CD4-positive, alpha-beta T cell treated with Interleukin-2 at 100 ng/mL for 4 hours (primary cell): Measurements from ENCODE around the gene FAM222B.
"Not testable (repeated sequence)": the region's sequence is repeated elsewhere in the genome, so short reads cannot be mapped to it uniquely, and the experiment has no call there.

Experiments
- DNase-seq: peaks from one replicate; pipeline ENCODE4 v3.0.0-alpha.2; 2020; ENCODE audit warnings: low spot score

The FAM222B gene

GRCh38 chr17:28744972-28745785 is 97.4 kb downstream of the FAM222B start:
- DNase-seq, result no peak

GRCh38 chr17:28744104-28744971 is 98.3 kb downstream of the FAM222B start:
- peak; percentile 56 for DNase-seq

DNA sequence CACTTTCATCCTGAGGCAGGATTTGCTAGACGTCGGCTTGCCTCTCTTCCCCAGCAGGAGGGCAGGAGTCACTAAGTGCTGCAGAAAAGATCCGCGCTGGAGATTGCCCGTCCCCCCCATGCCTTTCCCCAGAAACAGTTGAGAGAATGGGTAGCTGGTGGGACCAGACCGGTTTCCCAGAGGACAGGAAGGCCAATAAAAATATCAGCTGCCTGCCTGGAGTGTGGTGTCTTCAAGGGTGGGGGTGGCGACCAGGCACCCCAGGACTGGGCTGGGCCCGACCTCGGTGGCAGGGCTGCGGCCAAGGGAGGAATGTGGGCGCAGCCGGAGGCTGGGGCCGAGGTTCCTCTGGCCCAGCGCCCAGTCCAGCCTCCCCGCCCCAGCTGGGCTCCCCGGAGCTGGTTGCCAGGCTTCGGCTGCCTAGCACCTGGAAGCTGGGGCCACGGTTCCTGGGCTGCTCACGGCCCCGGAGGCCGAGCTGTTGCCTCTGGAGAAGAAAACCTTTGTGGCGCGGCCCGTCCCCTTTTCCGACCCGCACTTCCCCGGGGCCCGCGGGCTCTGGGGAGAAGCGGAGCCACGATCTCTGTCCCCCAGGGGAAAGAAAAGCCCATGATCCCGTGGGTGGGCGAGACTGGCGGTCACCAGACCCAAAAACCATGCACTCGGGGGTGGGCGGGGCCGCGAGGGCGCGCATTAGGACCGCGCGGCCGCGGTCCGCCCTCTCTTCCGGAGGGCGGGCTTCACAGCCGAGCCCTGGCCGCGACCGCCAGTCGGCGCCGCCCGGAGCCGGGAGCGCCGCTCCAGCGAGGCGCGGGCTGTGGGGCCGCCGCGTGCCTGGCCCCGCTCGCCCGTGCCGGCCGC is 99.1 kb downstream of the FAM222B start, which contains the start of gene TRAF4:
Gene TRAF4 (plus strand): TSS at position 769 of the 861 bp plus-strand sequence. CDS start 102 bp downstream, outside the sequence.
- peak; percentile 63 for DNase-seq

GRCh38 chr17:28741358-28742349 is 100.9 kb downstream of the FAM222B start:
- DNase-seq, result no peak

DNA sequence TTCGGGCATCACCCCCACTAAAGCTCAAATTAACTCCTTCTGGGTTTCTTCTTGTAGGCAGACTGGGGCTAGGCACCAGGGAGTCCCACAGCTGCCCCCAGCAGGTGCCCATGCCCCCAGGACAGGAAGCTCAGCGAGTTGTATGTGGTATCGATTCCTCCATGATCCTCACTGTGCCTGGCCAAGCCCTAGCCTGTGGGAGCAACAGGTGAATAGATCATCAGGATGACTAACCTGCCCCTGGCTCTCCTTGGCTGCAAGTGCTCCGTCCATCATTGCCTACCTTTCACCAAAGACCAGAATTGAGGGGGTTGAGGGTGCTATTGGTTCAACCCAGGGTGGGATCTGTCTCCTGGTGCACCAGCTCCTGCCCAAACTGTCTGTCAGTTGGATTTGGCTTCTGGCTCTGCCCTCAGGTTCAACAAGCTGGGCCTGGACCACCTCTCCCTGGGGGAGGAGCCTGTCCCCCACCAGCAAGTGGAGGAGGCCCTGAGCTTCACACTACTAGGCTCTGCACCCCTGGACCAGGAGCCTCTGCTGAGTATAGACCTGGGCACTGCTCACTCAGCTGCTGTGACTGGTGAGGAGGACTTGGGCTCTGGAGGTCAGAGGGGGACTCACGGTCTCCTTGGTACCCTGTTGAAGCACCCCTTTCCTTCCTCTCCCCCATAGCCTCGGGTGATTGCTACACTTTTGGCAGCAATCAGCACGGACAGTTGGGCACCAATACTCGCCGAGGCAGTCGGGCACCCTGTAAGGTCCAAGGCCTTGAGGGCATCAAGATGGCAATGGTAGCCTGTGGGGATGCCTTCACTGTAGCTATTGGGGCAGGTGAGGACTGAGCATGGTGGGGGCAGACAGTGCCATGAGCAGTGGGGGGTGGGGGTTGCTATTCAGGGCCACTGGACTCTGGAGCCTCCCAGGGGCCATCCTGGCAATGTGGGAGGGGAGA is 101.9 kb downstream of the FAM222B start:
- no peak for DNase-seq

GRCh38 chr17:28738680-28739384 is 103.8 kb downstream of the FAM222B start:
- DNase-seq, result peak; percentile 50

GRCh38 chr17:28737770-28738679 is 104.6 kb downstream of the FAM222B start:
- DNase-seq, result no peak

- no peak for DNase-seq
Measured at GRCh38 chr17:28737316-28737715, 105.3 kb downstream of the FAM222B start.

- not testable (repeated sequence) for DNase-seq
Measured at GRCh38 chr17:28735913-28736769, 106.4 kb downstream of the FAM222B start.

GRCh38 chr17:28735242-28735722 is 107.3 kb downstream of the FAM222B start:
- DNase-seq, result no peak

GRCh38 chr17:28734712-28735241 is 107.8 kb downstream of the FAM222B start:
- no peak for DNase-seq

DNA sequence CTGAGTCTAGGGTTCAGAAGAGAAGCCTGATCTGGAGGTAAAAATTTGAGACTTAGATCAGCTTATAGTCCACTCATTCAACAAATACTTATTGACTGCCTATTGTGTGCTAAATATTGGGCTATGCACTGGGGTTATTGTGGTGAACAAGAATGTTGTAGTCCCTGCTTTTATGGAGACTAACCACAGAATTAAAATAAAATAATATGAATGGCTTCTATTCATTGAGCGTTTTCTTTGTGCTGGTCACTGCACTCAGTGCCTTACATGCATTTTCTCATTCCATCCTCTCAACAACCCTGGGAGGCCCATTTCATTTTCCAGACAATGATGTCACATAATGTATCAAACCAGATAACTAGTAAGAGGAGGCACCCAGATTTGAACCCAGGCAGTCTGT is 109.2 kb downstream of the FAM222B start:
- no peak for DNase-seq

GRCh38 chr17:28729950-28730330 is 112.7 kb downstream of the FAM222B start:
- no peak for DNase-seq

- peak; percentile 98 for DNase-seq
Measured at GRCh38 chr17:28728364-28729200, 114.0 kb downstream of the FAM222B start, which contains the start of gene NEK8. Gene NEK8, plus strand, starts transcription at chr17:28728788. Its CDS starts 26 bp downstream, at chr17:28728814.
